Stomach smooth muscle (tissue), 2 donors: ENCODE data around the gene SPINK13.
"Not testable (repeated sequence)": the region's sequence is repeated elsewhere in the genome, so short reads cannot be mapped to it uniquely, and the experiment has no call there.

ENCODE experiments used
- H3K27ac ChIP-seq: one replicate; pipeline ENCODE4 v1.7.0; 2013; ENCODE audit warnings: mild to moderate bottlenecking, low read length, inconsistent platforms
- H3K27me3 ChIP-seq, 2 donors: one replicate each; pipeline ENCODE4 v1.7.0; 2013; ENCODE audit warnings: low read length in 2 of 2; ENCODE audit not compliant: insufficient read depth in 2 of 2, control insufficient read depth in 1 of 2
- H3K36me3 ChIP-seq, 2 donors: one replicate each; pipeline ENCODE4 v1.7.0; 2013; ENCODE audit warnings: low read length in 2 of 2; ENCODE audit not compliant: control insufficient read depth in 2 of 2, insufficient read depth in 2 of 2
- H3K4me1 ChIP-seq: one replicate; pipeline ENCODE4 v1.7.0; 2013; ENCODE audit warnings: low read length; ENCODE audit not compliant: control insufficient read depth, insufficient read depth
- H3K4me3 ChIP-seq, 2 donors: one replicate each; pipeline ENCODE4 v1.7.0; 2013; ENCODE audit warnings: low read length in 2 of 2
- H3K9ac ChIP-seq, 2 donors: one replicate each; pipeline ENCODE4 v1.7.0; 2013; ENCODE audit warnings: low read length in 2 of 2, mild to moderate bottlenecking in 1 of 2
- H3K9me3 ChIP-seq, 2 donors: one replicate each; pipeline ENCODE4 v1.7.0; 2013; ENCODE audit warnings: low read length in 2 of 2; ENCODE audit not compliant: control insufficient read depth in 2 of 2
- donor health status: healthy.
- donor health status: Pancreatic carcinoma.

Gene SPINK13

DNA sequence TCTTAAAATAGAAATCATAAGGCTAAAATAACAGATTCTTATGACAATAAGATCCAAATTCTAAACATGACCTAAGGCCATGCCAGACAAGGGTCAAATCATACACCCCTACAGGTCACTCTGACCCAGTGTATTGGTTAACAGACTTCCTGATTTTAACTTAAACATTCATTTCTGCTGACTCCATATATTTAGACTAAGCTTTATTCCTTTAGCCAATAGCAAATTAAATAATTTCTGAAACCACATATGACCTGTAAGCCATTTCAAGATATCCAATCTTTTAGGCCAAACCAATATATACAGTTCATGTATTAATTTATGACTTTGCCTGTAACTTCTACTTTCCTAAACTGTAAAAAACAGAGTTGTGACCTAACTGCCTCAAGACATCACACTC is 7.4 kb upstream of the SPINK13 start:
- no peaks in the 10 kb centered on the region for H3K27me3 ChIP-seq
- H3K9me3 ChIP-seq: peaks cover 2 to 24% of the 10 kb centered on the region in 2 donors
- H3K9ac ChIP-seq: no peak overlapping the region
- no peak overlapping the region for H3K4me3 ChIP-seq
- no peaks in the 10 kb centered on the region for H3K4me1 ChIP-seq
- H3K27ac ChIP-seq: no peak overlapping the region
- no peaks in the 10 kb centered on the region for H3K36me3 ChIP-seq

GRCh38 chr5:148267962-148268361 is 632 bp upstream of the SPINK13 start:
- no peaks in the 10 kb centered on the region for H3K9me3 ChIP-seq
- no peaks in the 10 kb centered on the region for H3K27me3 ChIP-seq
- no peak overlapping the region for H3K27ac ChIP-seq
- H3K9ac ChIP-seq: no peak overlapping the region
- no peak overlapping the region for H3K4me3 ChIP-seq
- no peaks in the 10 kb centered on the region for H3K36me3 ChIP-seq
- no peaks in the 10 kb centered on the region for H3K4me1 ChIP-seq

GRCh38 chr5:148275129-148275528 is 6.5 kb downstream of the SPINK13 start:
- H3K9me3 ChIP-seq, H3K4me1 ChIP-seq, H3K36me3 ChIP-seq, H3K27me3 ChIP-seq, H3K4me3 ChIP-seq, H3K27ac ChIP-seq, H3K9ac ChIP-seq: not testable (repeated sequence)

- not testable (repeated sequence) for H3K4me1 ChIP-seq, H3K9ac ChIP-seq, H3K27me3 ChIP-seq, H3K4me3 ChIP-seq, H3K36me3 ChIP-seq, H3K27ac ChIP-seq, H3K9me3 ChIP-seq
These were observed 12.3 kb downstream of the SPINK13 start for GRCh38 chr5:148280893-148281292.

GRCh38 chr5:148281336-148281735 is 12.7 kb downstream of the SPINK13 start:
- not testable (repeated sequence) for H3K27ac ChIP-seq

GRCh38 chr5:148290271-148291195 is 21.9 kb downstream of the SPINK13 start:
- no peaks in the 10 kb centered on the region for H3K36me3 ChIP-seq
- H3K4me1 ChIP-seq: no peaks in the 10 kb centered on the region
- H3K9me3 ChIP-seq: peaks cover 0 to 2% of the 10 kb centered on the region in 2 donors
- no peak overlapping the region for H3K9ac ChIP-seq
- H3K27ac ChIP-seq: no peak overlapping the region
- H3K4me3 ChIP-seq: no peak overlapping the region
- no peaks in the 10 kb centered on the region for H3K27me3 ChIP-seq

More at GRCh38 chr5:148281336-148281735, 12.7 kb downstream of the SPINK13 start:
- H3K36me3 ChIP-seq, H3K9me3 ChIP-seq, H3K9ac ChIP-seq, H3K4me1 ChIP-seq, H3K27me3 ChIP-seq, H3K4me3 ChIP-seq: not testable (repeated sequence)

GRCh38 chr5:148297731-148298130 is 29.1 kb downstream of the SPINK13 start:
- no peaks in the 10 kb centered on the region for H3K9me3 ChIP-seq
- H3K27ac ChIP-seq: no peak overlapping the region
- H3K36me3 ChIP-seq: no peaks in the 10 kb centered on the region
- H3K4me3 ChIP-seq: no peak overlapping the region
- no peak overlapping the region for H3K9ac ChIP-seq
- no peaks in the 10 kb centered on the region for H3K4me1 ChIP-seq
- H3K27me3 ChIP-seq: no peaks in the 10 kb centered on the region

GRCh38 chr5:148306446-148306845 is 37.9 kb downstream of the SPINK13 start:
- no peak overlapping the region for H3K4me3 ChIP-seq
- H3K27me3 ChIP-seq: no peaks in the 10 kb centered on the region
- H3K9me3 ChIP-seq: no peaks in the 10 kb centered on the region
- H3K36me3 ChIP-seq: no peaks in the 10 kb centered on the region
- H3K4me1 ChIP-seq: no peaks in the 10 kb centered on the region
- no peak overlapping the region for H3K9ac ChIP-seq
- H3K27ac ChIP-seq: no peak overlapping the region

GRCh38 chr5:148309019-148309418 is 40.4 kb downstream of the SPINK13 start:
- no peaks in the 10 kb centered on the region for H3K4me1 ChIP-seq
- no peak overlapping the region for H3K9ac ChIP-seq
- H3K36me3 ChIP-seq: no peaks in the 10 kb centered on the region
- H3K4me3 ChIP-seq: no peak overlapping the region
- no peaks in the 10 kb centered on the region for H3K9me3 ChIP-seq
- H3K27me3 ChIP-seq: no peaks in the 10 kb centered on the region
- no peak overlapping the region for H3K27ac ChIP-seq

GRCh38 chr5:148309746-148310145 is 41.2 kb downstream of the SPINK13 start:
- Histone ChIP-seq H3K9me3 (no peaks in the 10 kb centered on the region), H3K27me3 (no peaks in the 10 kb centered on the region), H3K36me3 (no peaks in the 10 kb centered on the region), H3K9ac (no peak overlapping the region), H3K4me3 (no peak overlapping the region), H3K4me1 (no peaks in the 10 kb centered on the region), H3K27ac (no peak overlapping the region)

GRCh38 chr5:148311484-148311883 is 42.9 kb downstream of the SPINK13 start:
- Histone ChIP-seq H3K27ac (no peak overlapping the region), H3K4me3 (no peak overlapping the region), H3K36me3 (no peaks in the 10 kb centered on the region), H3K4me1 (no peaks in the 10 kb centered on the region), H3K9ac (no peak overlapping the region), H3K9me3 (no peaks in the 10 kb centered on the region), H3K27me3 (no peaks in the 10 kb centered on the region)
